ENCODE results near the gene LEMD3. TPM values are rescaled to one million over a fixed set of nuclear protein-coding genes. Genes with fewer than 3 reads are reported as not detected.

LEMD3 gene
- total RNA-seq, 1 donor from 2014 or later = 25.5 TPM

DNA sequence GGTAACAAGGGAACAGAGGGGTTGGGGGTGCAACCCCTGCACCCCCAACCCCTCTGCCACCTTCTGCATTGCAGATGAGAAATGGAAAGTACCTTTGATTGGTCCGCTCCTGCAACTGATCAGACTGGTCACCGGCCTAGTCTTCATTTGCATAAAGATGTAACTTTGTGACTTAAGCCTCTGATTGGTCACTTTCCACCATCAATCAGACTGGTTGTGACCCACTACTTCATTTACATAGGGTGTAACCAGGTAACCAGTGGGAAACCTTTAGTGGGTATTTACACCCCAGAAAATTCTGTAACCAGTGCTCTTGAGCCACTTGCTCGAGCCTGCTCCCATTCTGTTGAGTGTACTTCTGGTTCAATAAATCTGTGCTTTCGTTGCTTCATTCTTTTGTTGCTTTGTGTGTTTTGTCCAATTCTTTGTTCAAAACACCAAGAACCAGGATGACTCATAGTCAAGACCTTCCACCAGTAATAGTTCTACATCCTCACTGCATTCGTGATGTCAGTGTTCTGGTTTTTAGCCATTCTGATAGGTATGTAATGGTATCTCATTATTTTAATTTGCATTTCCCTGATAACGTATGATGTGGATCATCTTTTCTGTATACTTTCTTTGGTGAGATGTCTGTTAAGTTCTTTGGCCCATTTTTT lies 30.8 kb downstream of the LEMD3 start:
- no peak for FAIRE-seq
- TF ChIP-seq CTCF (IDR thresholded peaks at IDR 0.05; ENCODE audit: insufficient read depth, low read length, severe bottlenecking) = no peak

DNA sequence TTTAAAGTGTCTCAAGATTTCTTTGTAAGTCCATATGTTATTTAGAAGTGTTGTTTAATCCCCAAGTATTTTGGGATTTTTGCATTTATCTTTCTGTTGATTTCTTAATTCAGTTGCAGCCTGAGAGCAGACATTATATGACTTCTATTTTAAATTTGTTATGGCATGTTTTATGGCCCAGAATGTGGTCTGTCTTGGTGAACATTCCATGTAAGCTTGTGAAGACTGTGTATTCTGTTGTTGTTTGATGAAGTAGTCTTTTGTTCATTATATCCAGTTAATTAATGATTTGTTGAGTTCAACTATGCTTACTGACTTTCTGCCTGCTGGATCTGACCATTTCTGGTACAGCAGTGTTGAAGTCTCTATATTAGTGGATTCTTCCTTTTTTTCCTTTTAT lies 34.0 kb downstream of the LEMD3 start:
- DNase-seq (ENCODE audit: low read depth) (no peak), FAIRE-seq (no peak)

More for the DNA sequence above, 30.8 kb downstream of the LEMD3 start:
- DNase-seq (ENCODE audit: low read depth) = peak; percentile 8
- H3K4me3 ChIP-seq (ENCODE audit: low read depth, low read length) = no peak overlapping the region
- H3K27me3 ChIP-seq (ENCODE audit: control insufficient read depth, insufficient read depth, low read length) = no peaks in the 10 kb centered on the region
- no peaks in the 10 kb centered on the region for H3K36me3 ChIP-seq (ENCODE audit: control insufficient read depth, insufficient read depth, low read length)

DNA sequence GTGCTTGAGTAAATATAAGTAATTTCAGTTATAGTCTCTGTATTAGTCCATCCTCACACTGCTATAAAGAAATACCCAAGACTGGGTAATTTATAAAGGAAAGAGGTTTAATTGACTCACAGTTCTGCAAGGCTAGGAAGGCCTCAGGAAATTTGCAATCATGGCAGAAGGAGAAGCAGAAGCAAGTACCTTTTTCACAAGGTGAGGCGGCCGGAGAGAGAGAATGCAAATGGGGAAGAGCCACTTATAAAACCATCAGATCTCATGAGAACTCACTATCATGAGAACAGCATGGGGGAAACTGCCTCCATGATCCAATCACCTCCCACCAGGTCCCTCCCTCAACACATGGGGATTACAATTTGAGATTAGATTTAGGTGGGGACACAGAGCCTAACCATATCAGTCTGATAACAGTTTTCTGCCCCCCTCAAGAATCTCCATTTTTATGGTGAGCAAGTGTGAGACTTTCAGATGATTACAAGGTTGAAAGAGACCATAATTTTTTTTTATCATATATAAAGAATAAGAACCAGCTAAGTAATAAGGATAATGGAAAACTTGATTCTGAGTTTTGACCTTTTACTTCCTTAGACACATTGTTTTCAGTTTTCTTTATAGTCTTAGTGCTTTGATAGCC lies 35.6 kb downstream of the LEMD3 start:
- DNase-seq (ENCODE audit: low read depth) (no peak), FAIRE-seq (no peak)
- Histone ChIP-seq H3K36me3 (ENCODE audit: control insufficient read depth, insufficient read depth, low read length) (no peaks in the 10 kb centered on the region), H3K27me3 (ENCODE audit: control insufficient read depth, insufficient read depth, low read length) (no peaks in the 10 kb centered on the region), H3K4me3 (ENCODE audit: low read depth, low read length) (no peak overlapping the region)
- no peak for TF ChIP-seq CTCF (IDR thresholded peaks at IDR 0.05; ENCODE audit: insufficient read depth, low read length, severe bottlenecking)

More for the DNA sequence above, 34.0 kb downstream of the LEMD3 start:
- TF ChIP-seq CTCF (IDR thresholded peaks at IDR 0.05; ENCODE audit: insufficient read depth, low read length, severe bottlenecking) = no peak
- no peaks in the 10 kb centered on the region for H3K36me3 ChIP-seq (ENCODE audit: control insufficient read depth, insufficient read depth, low read length)
- H3K27me3 ChIP-seq (ENCODE audit: control insufficient read depth, insufficient read depth, low read length) = no peaks in the 10 kb centered on the region
- H3K4me3 ChIP-seq (ENCODE audit: low read depth, low read length) = no peak overlapping the region

DNA sequence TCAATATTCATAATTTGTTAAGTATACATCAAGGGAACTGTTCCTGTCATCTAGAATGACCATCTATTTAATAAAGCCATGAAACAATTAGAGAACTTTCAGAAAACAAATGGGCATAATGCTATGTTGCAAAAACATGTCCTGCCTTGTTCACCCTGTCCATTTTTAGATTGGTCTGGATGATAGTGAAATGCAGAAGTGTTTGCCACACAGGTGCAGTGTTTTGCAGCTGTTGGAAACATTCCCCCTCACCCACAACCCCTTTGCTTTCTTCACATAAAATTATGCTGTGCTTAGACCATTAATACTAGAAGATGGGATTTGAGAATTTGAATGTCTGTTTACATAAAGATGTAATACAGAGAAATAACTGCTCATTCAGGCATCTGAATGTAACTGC lies 36.5 kb downstream of the LEMD3 start:
- DNase-seq (ENCODE audit: low read depth) (no peak), FAIRE-seq (no peak)
- TF ChIP-seq CTCF (IDR thresholded peaks at IDR 0.05; ENCODE audit: insufficient read depth, low read length, severe bottlenecking) = no peak

DNA sequence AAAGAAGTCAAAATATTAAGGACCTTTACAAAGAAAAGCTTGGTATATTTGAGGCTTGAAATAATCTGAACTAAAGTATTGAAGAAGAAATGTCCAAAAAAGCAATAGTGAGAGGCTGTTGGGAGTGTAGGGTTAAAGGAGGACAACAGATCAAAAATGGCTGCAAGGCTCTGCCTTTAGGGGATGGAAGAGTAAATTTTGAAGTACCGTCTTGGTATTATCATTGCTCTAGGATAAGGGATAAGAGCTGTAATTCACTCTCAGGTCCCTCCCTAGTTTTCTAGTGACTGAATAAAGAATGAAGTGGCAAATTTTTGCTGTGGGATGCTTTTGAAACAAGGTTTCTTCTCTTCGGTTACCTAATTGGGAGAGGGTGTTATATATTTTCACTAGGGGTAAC lies 38.7 kb downstream of the LEMD3 start:
- no peak for DNase-seq (ENCODE audit: low read depth)
- FAIRE-seq = no peak
- Histone ChIP-seq H3K27me3 (ENCODE audit: control insufficient read depth, insufficient read depth, low read length) (no peaks in the 10 kb centered on the region), H3K36me3 (ENCODE audit: control insufficient read depth, insufficient read depth, low read length) (peaks cover 1% of the 10 kb centered on the region), H3K4me3 (ENCODE audit: low read depth, low read length) (no peak overlapping the region)
- TF ChIP-seq CTCF (IDR thresholded peaks at IDR 0.05; ENCODE audit: insufficient read depth, low read length, severe bottlenecking) = no peak

More for the DNA sequence above, 36.5 kb downstream of the LEMD3 start:
- no peaks in the 10 kb centered on the region for H3K36me3 ChIP-seq (ENCODE audit: control insufficient read depth, insufficient read depth, low read length)
- no peaks in the 10 kb centered on the region for H3K27me3 ChIP-seq (ENCODE audit: control insufficient read depth, insufficient read depth, low read length)
- H3K4me3 ChIP-seq (ENCODE audit: low read depth, low read length) = no peak overlapping the region
